IPS-20b (cell line): Measurements from ENCODE around the gene AHNAK.
A peak's percentile ranks its signal among the peaks of the same experiment; 100 is the strongest.

Experiments
- H3K27ac ChIP-seq: one replicate; pipeline ENCODE4 v1.5.1; 2013; ENCODE audit warnings: low read length
- H3K27me3 ChIP-seq: 2 replicates; pipeline ENCODE4 v1.6.1; 2013; ENCODE audit warnings: mild to moderate bottlenecking, low read length, inconsistent platforms; ENCODE audit not compliant: insufficient read depth
- H3K36me3 ChIP-seq: 2 replicates; pipeline ENCODE4 v1.6.1; 2013; ENCODE audit warnings: low read depth, mild to moderate bottlenecking, inconsistent platforms, low read length, moderate library complexity; ENCODE audit not compliant: insufficient read depth
- H3K4me1 ChIP-seq: 2 replicates; pipeline ENCODE4 v1.6.1; 2013; ENCODE audit warnings: mild to moderate bottlenecking, control low read depth, inconsistent platforms, low read length, moderate library complexity; ENCODE audit not compliant: insufficient read depth
- H3K4me3 ChIP-seq: 2 replicates; pipeline ENCODE4 v1.5.1; 2013; ENCODE audit warnings: mild to moderate bottlenecking, low read length, inconsistent platforms
- H3K9ac ChIP-seq: 2 replicates; pipeline ENCODE4 v1.6.1; 2013; ENCODE audit warnings: low read depth, mild to moderate bottlenecking, inconsistent platforms, low read length, moderate library complexity
- H3K9me3 ChIP-seq: 2 replicates; pipeline ENCODE4 v1.6.1; 2013; ENCODE audit warnings: mild to moderate bottlenecking, low read depth, low read length, inconsistent platforms; ENCODE audit not compliant: insufficient read depth

AHNAK gene

DNA sequence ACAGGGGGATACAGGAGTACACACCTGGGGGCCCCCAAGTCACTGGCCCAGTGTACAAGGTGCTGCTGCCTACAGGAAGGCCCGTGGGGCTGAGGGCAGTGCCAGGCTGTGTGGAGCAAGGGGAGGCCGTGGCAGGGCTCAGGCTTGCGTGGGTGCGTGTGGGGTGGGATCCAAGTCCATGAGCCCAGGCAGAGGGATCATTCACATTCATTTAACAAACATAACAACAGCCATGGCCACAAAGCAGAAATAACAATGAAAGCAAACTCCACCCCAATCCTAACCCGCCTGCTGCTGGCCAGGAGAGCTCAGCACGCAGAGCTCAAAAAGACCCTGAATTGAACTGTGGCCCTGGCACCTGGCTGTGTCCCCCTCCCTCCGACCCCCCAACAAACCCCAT lies 144.8 kb downstream of the AHNAK start:
- Histone ChIP-seq H3K4me1 (peaks cover 4% of the 10 kb centered on the region; the same call in 1 of the 2 replicates), H3K9me3 (no peaks in the 10 kb centered on the region), H3K4me3 (no peak overlapping the region), H3K27me3 (no peaks in the 10 kb centered on the region), H3K9ac (no peak overlapping the region), H3K36me3 (no peaks in the 10 kb centered on the region), H3K27ac (no peak overlapping the region)

DNA sequence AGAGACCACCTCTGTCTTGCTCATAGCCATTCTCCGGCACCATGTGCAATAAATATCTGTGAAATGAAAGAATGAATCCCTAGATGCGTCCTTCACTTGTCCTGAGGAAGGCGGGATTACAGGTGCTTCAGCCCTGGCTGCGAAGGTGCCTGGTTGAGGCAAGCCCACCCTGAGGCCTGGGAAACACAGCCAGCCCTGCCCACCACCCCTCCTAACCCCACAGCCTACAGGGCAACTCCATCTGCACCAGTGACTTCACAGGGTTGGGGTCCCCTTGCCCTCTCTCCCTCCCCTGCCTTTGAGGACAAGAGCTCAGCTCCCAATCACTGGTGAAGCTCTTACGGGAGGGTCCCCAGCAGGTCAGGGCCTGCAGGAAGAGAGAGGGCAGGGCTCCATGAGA lies 145.2 kb downstream of the AHNAK start:
- Histone ChIP-seq H3K27ac (no peak overlapping the region), H3K4me3 (no peak overlapping the region), H3K4me1 (peaks cover 4% of the 10 kb centered on the region; the same call in 1 of the 2 replicates), H3K9ac (no peak overlapping the region), H3K36me3 (no peaks in the 10 kb centered on the region), H3K9me3 (no peaks in the 10 kb centered on the region), H3K27me3 (no peaks in the 10 kb centered on the region)

DNA sequence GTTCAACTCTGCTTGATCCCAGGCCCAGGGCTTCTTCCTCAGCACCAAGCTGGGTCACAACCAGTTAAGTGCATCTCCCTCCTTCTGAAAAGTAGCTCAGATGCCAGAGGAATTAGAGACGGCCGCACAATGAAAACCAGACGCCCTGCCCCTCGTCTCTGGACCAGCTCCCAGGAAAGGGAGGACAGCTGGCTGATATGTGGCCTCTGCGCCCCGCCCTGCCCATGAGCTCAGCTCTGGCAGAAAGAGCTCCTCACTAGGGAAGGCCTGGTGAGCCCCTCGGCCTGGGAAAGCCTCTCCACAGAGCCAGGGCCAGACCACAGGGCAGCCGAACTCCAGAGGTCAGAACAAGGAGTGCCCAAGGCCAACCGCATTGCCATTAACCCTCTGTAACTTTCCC lies 145.8 kb downstream of the AHNAK start:
- Histone ChIP-seq H3K27ac (no peak overlapping the region), H3K27me3 (no peaks in the 10 kb centered on the region), H3K4me1 (peaks cover 4% of the 10 kb centered on the region; the same call in 1 of the 2 replicates), H3K36me3 (no peaks in the 10 kb centered on the region), H3K9ac (no peak overlapping the region), H3K4me3 (no peak overlapping the region), H3K9me3 (no peaks in the 10 kb centered on the region)

DNA sequence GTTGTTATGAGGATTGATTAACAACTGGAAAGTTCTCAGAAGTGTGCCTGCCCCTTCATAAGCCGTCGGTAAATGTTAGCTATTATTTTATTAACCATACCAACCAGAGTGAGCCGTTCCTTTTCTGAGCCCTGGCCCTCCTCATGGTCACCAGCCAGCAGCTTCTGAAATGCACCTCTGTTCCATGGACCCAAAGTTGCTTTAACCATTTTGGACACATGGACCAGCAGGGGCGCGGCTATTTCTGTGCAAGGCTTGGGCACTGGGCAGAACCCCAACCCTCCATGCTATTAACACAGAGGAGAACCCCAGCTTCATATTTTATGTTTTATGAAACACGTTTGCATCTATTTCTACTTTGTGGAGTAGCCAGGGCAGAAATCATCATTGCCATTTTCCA lies 146.3 kb downstream of the AHNAK start:
- H3K9ac ChIP-seq, result no peak overlapping the region
- H3K4me3 ChIP-seq, result no peak overlapping the region
- H3K36me3 ChIP-seq, result no peaks in the 10 kb centered on the region
- no peaks in the 10 kb centered on the region for H3K9me3 ChIP-seq
- H3K27me3 ChIP-seq, result no peaks in the 10 kb centered on the region
- no peak overlapping the region for H3K27ac ChIP-seq
- H3K4me1 ChIP-seq, result peaks cover 6% of the 10 kb centered on the region; the same call in 1 of the 2 replicates

DNA sequence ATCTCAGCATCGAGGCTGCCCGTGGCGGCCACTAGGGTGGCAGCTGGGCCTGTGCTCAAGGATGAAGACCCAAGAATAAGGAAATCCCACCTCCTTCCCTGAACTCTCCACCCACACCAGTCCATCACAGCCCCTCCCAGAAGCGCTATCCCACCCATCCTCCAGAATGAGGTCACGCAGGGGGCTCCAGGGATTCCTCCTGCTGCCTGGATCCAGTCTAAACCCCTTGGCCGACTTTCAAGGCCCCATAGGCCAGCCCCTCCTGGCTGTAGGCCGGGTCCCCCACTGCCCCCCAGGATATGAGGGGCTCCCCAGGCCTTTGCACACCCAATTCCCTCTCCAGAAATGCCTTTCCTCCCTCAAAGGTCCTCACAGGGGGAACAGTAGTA lies 146.7 kb downstream of the AHNAK start:
- H3K27me3 ChIP-seq, result no peaks in the 10 kb centered on the region
- H3K36me3 ChIP-seq, result no peaks in the 10 kb centered on the region
- H3K4me1 ChIP-seq, result peaks cover 7% of the 10 kb centered on the region; the same call in 1 of the 2 replicates
- no peak overlapping the region for H3K27ac ChIP-seq
- no peak overlapping the region for H3K9ac ChIP-seq
- H3K9me3 ChIP-seq, result no peaks in the 10 kb centered on the region
- H3K4me3 ChIP-seq, result no peak overlapping the region

DNA sequence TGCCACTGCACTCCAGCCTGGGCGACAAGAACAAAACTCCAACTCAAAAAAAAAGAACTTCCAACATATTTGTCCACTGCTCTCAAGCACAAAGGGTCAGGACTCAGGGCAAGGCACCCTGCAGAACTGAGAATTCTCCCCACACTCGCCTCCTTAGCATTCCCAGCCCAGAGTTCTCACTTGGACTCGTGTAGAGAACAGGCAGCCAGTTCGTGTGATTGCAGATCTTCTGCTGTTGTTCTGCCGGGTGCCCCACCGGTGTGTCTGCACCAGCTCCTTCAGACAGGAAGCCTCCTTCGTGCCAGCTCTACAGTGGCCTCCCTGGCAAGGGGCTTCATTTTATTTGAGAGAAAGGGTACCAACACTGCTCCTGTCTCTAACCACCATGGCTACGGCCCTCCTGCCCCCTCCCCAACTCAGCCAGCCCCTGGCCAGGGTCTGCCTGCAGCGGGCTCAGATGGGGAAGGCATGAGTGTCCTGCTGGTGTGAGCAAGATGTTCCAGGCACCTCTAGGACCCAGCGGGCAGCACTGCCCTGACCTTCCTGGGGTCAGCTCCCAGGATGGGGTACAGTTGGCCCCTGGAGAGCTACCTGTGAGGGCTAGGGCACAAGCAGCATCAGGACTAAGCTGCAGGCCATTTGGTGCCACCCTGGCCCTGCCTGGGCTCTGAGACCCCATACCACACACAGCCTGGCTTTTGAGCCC lies 147.3 kb downstream of the AHNAK start:
- no peak overlapping the region for H3K9ac ChIP-seq
- H3K36me3 ChIP-seq, result no peaks in the 10 kb centered on the region
- no peaks in the 10 kb centered on the region for H3K27me3 ChIP-seq
- no peak overlapping the region for H3K27ac ChIP-seq
- no peak overlapping the region for H3K4me3 ChIP-seq
- no peaks in the 10 kb centered on the region for H3K9me3 ChIP-seq
- peaks cover 7% of the 10 kb centered on the region; the same call in 1 of the 2 replicates for H3K4me1 ChIP-seq

DNA sequence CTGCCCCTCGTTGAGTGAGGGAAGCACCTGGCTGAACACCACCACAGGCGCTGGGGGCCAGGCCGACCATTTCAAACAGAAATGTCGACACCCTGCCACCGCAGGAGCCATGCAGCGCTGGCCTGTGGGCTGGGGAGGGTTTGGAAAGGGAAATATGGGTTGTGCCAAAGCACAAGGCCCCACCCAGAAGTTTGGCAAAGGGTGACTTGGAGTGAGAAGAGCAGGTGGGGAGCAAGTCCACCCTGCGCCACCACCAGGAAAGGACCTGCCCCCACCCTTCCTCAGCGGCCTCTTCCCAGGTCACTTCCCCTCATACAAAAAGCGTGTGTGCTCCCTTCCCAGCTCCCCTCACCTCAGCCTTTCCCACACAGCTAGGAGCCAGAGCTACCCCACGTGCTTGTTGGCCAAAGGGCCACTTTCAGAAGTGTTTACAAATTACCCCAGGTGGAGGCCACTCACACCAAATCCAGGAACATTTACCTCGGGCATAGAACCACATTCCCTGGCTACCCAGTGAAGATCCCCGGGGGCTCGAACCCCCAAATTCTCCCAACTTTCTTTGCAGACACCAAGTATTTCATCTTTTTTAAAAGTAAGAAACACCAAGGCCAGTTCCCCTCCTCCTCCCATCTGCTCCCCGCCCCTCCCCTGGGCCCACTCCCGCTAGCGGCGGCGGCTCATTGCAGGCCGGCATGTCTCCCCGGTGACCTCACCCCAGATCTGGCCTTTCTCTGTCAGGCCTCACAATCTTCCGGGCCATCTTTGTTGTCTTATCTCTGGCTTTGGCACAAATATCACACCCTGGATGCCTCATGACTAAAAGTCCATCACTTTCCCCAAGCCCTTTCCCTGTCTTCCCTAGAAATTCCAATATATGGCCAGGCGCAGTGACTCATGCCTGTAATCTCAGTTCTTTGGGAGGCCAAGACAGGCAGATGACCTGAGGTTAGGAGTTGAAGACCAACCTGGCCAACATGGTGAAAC lies 148.3 kb downstream of the AHNAK start:
- Histone ChIP-seq H3K4me3 (no peak overlapping the region), H3K27me3 (no peaks in the 10 kb centered on the region), H3K9ac (no peak overlapping the region), H3K36me3 (no peaks in the 10 kb centered on the region), H3K9me3 (no peaks in the 10 kb centered on the region), H3K4me1 (peaks cover 7% of the 10 kb centered on the region; the same call in 1 of the 2 replicates), H3K27ac (no peak overlapping the region)

DNA sequence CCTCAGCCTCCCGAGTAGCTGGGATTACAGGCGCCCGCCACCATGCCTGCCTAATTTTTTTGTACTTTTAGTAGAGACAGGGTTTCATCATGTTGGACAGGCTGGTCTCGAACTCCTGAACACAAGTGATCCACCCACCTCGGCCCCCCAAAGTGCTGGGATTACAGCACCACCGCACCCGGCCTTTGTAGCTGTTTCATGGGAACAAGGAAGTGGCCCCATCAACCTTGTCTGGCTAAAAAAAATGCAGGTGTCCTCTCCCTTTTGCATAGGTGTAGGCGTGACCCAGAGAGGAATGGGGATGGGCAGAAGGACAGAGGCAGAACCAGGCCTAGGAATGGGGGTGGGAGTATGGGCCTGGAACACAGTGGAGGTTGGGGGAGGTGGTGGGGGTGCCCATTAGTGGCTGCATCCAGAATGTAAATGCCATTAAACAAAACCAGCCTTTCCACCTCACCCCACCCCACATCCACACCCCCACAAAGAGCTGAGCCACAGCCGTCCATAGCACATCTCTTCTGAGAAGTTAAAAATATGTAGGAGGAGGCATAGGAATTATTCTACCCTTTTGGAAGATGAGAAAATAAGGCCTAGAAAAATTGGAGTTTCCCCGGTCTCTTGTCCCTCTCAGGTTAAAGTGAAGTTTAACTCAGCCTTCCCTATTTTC lies 150.6 kb downstream of the AHNAK start:
- no peak overlapping the region for H3K9ac ChIP-seq
- no peak overlapping the region for H3K27ac ChIP-seq
- H3K4me1 ChIP-seq, result peaks cover 3% of the 10 kb centered on the region; the same call in 1 of the 2 replicates
- H3K9me3 ChIP-seq, result no peaks in the 10 kb centered on the region
- H3K36me3 ChIP-seq, result peaks cover 5% of the 10 kb centered on the region; the same call in 1 of the 2 replicates
- H3K4me3 ChIP-seq, result no peak overlapping the region
- H3K27me3 ChIP-seq, result no peaks in the 10 kb centered on the region

DNA sequence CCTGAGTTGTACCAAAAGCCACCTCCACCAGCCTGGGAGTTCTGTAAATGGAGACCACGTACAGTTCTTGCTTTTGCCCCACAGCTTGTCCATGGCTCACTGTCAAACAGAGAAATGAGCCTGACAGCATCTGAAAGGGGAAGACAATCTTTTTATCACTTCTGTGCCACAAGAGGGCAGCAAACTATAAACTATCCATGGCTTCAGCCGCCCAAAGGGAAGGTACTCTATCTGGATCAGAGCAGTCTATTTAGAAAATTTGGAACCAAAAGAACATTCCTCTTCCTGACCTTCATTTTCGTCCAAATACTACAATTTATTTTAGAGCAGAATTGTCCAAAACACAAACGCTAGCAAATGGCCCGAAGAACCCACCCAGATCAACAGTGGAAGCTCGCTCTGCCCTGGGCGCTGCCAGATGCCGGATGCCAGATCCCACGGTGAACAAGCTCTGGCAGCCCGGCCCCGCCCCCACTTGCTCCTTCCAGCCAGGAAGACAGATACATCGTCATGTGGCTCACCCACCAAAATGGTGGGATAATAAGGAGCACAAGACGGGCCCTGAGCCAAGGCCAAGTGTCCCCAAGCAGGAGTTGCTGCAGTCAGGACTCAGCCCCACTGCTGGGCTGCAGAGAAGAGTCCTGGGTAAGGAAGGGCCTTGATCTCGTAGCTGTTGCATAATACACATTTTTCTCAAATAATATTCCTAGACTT lies 151.6 kb downstream of the AHNAK start:
- Histone ChIP-seq H3K27ac (no peak overlapping the region), H3K4me1 (peaks cover 3% of the 10 kb centered on the region; the same call in 1 of the 2 replicates), H3K9ac (peak overlapping the region; percentile 30; the same call in 1 of the 2 replicates), H3K9me3 (no peaks in the 10 kb centered on the region), H3K27me3 (no peaks in the 10 kb centered on the region), H3K36me3 (peaks cover 5% of the 10 kb centered on the region; the same call in 1 of the 2 replicates), H3K4me3 (peak overlapping the region; percentile 52; the same call in 1 of the 2 replicates)

DNA sequence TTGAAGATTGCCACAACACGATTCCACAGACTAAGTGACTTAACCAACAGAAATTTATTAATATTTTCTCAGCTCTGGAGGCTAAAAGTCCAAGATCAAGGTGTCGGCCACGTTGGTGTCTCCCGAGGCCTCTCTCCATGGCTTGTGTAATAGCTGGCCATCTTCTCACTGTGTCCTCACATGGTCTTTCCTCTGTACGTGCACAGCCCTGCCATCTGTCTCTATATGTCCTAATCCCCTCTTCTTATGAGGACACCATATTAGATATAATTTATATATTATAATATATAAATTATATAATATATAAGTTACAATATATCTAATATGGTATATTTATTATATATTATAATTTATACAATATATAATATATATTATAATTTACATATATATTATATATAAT lies 152.9 kb downstream of the AHNAK start:
- H3K4me3 ChIP-seq, result no peak overlapping the region
- H3K27me3 ChIP-seq, result no peaks in the 10 kb centered on the region
- H3K27ac ChIP-seq, result no peak overlapping the region
- H3K4me1 ChIP-seq, result peaks cover 3% of the 10 kb centered on the region; the same call in 1 of the 2 replicates
- H3K9ac ChIP-seq, result no peak overlapping the region
- peaks cover 5% of the 10 kb centered on the region; the same call in 1 of the 2 replicates for H3K36me3 ChIP-seq
- H3K9me3 ChIP-seq, result no peaks in the 10 kb centered on the region
